Caco-2 (cell line): Measurements from ENCODE around the gene XCL1. TPM values are rescaled to one million over a fixed set of nuclear protein-coding genes. Genes with fewer than 3 reads are reported as not detected.

ENCODE experiments used
- BruUV-seq: library from RNA; stranded (reverse); fragments of 400-500 nt; replicated peaks from 2 replicates; lab custom pipeline; 2021; lab: Mats Ljungman, UMichigan
- CTCF ChIA-PET: fragments of 300-600 bp; sonication (Branson Sonifier 250); formaldehyde crosslinking; loops from one replicate; lab custom pipeline; 2022; ENCODE audit warnings: antibody characterized with exemption; lab: Charles Lee
- POLR2A ChIA-PET: fragments of 300-600 bp; sonication (Branson Sonifier 250); formaldehyde crosslinking; loops from one replicate; lab custom pipeline; 2022; ENCODE audit warnings: antibody characterized with exemption; lab: Charles Lee
- DNase-seq, 2 experiments: peaks; one replicate each; pipeline versions ENCODE4 v3.0.0 to v3.0.0-alpha.2; 2020 to 2022
- H3K27me3 ChIP-seq: replicated peaks from 2 replicates; pipeline ENCODE4 v1.6.0; 2011; ENCODE audit warnings: low read length; ENCODE audit not compliant: control insufficient read depth, insufficient read depth
- H3K36me3 ChIP-seq: 2 replicates; pipeline ENCODE4 v1.5.1; 2011; ENCODE audit warnings: low read length; ENCODE audit not compliant: control insufficient read depth, insufficient read depth
- H3K4me1 ChIP-seq: fragments of 250-450 bp; sonication (Bioruptor Pico); 2 replicates; pipeline ENCODE4 v1.5.1; 2020; ENCODE audit warnings: mild to moderate bottlenecking
- H3K4me3 ChIP-seq: 2 replicates; pipeline ENCODE4 v1.5.1; 2011; ENCODE audit warnings: low read depth, mild to moderate bottlenecking, control low read depth, low read length
- H3K9me3 ChIP-seq: fragments of 250-450 bp; sonication (Bioruptor Pico); 2 replicates; pipeline ENCODE4 v1.5.1; 2020; ENCODE audit warnings: mild to moderate bottlenecking, moderate library complexity
- H3K27ac Mint-ChIP-seq: one replicate; pipeline ENCODE4 v1.8.0; 2022; ENCODE audit warnings: mixed read lengths; ENCODE audit not compliant: unreplicated experiment
- H3K27me3 Mint-ChIP-seq: one replicate; pipeline ENCODE4 v1.8.0; 2022; ENCODE audit warnings: mixed read lengths; ENCODE audit not compliant: insufficient read depth, unreplicated experiment
- H3K36me3 Mint-ChIP-seq: one replicate; pipeline ENCODE4 v1.8.0; 2022; ENCODE audit warnings: mild to moderate bottlenecking, mixed read lengths; ENCODE audit not compliant: insufficient read depth, unreplicated experiment
- H3K4me1 Mint-ChIP-seq: one replicate; pipeline ENCODE4 v1.8.0; 2022; ENCODE audit warnings: low read depth, mixed read lengths; ENCODE audit not compliant: unreplicated experiment
- H3K4me3 Mint-ChIP-seq: one replicate; pipeline ENCODE4 v1.8.0; 2022; ENCODE audit warnings: mild to moderate bottlenecking, moderate library complexity, mixed read lengths; ENCODE audit not compliant: unreplicated experiment
- H3K9me3 Mint-ChIP-seq: one replicate; pipeline ENCODE4 v1.8.0; 2022; ENCODE audit warnings: mixed read lengths; ENCODE audit not compliant: unreplicated experiment
- CTCF ChIP-seq, 2 experiments: fragments of 200-600 bp in 1 of 2; IDR thresholded peaks; 1 replicate in 1 of 2; 2 replicates in 1 of 2; pipeline versions ENCODE4 v1.5.1 to v1.8.0; 2011 to 2022; ENCODE audit warnings: antibody characterized with exemption in 1 of 2, control low read depth in 1 of 2, inconsistent platforms in 1 of 2, low read depth in 1 of 2, low read length in 1 of 2, mild to moderate bottlenecking in 1 of 2, moderate library complexity in 1 of 2; ENCODE audit not compliant: insufficient read depth in 1 of 2, severe bottlenecking in 1 of 2, unreplicated experiment in 1 of 2
- intact Hi-C: fragments of 100-400 bp; cut with micrococcal nuclease; formaldehyde crosslinking; loops from one replicate; pipeline ENCODE4 v1.10.0; 2022; ENCODE audit not compliant: unreplicated experiment
- total RNA-seq: library from RNA; stranded (reverse); gene quantifications from 2 replicates; pipeline ENCODE4 v1.2.3, GENCODE V29; 2022

The XCL1 gene
- total RNA-seq, 1 experiment from 2014 or later, result 3.4 TPM

- H3K4me3 ChIP-seq, result no peak overlapping the region
- peaks cover 7% of the 10 kb centered on the region for H3K36me3 Mint-ChIP-seq
- H3K4me1 Mint-ChIP-seq, result peaks cover 10% of the 10 kb centered on the region
- no peaks in the 10 kb centered on the region for H3K27me3 ChIP-seq
- CTCF ChIA-PET, result no interaction called here
- intact Hi-C loops, result no loop called here
- no peaks in the 10 kb centered on the region for H3K27me3 Mint-ChIP-seq
- POLR2A ChIA-PET, result no interaction called here
- no peak overlapping the region for H3K27ac Mint-ChIP-seq
- DNase-seq, result no peak
- no peak for TF ChIP-seq CTCF (IDR thresholded peaks at IDR 0.05; ENCODE audit: insufficient read depth in 1 of 2, low read depth in 1 of 2, low read length in 1 of 2, severe bottlenecking in 1 of 2, unreplicated experiment in 1 of 2)
- no TSS peak for BruUV-seq
- peaks cover 30% of the 10 kb centered on the region for H3K4me1 ChIP-seq
- no peak overlapping the region for H3K4me3 Mint-ChIP-seq
- H3K9me3 Mint-ChIP-seq, result no peaks in the 10 kb centered on the region
- no peaks in the 10 kb centered on the region for H3K9me3 ChIP-seq
- 0 out of 2 replicates have a peak, but pooled peaks cover 2% of the 10 kb centered on the region for H3K36me3 ChIP-seq
These were observed 16.0 kb upstream of the XCL1 start for GRCh38 chr1:168560370-168560769.

GRCh38 chr1:168561989-168562388 is 14.4 kb upstream of the XCL1 start:
- H3K36me3 Mint-ChIP-seq, result peaks cover 7% of the 10 kb centered on the region
- H3K27me3 Mint-ChIP-seq, result no peaks in the 10 kb centered on the region
- no peaks in the 10 kb centered on the region for H3K9me3 Mint-ChIP-seq
- no peak overlapping the region for H3K27ac Mint-ChIP-seq
- H3K4me1 ChIP-seq, result peaks cover 14% of the 10 kb centered on the region
- H3K36me3 ChIP-seq, result 0 out of 2 replicates have a peak, but pooled peaks cover 2% of the 10 kb centered on the region
- no peaks in the 10 kb centered on the region for H3K27me3 ChIP-seq
- H3K4me1 Mint-ChIP-seq, result peaks cover 10% of the 10 kb centered on the region
- H3K4me3 Mint-ChIP-seq, result no peak overlapping the region
- no peaks in the 10 kb centered on the region for H3K9me3 ChIP-seq
- no peak overlapping the region for H3K4me3 ChIP-seq
- intact Hi-C loops, result no loop called here
- no peak for DNase-seq
- POLR2A ChIA-PET, result no interaction called here
- no peak for TF ChIP-seq CTCF (IDR thresholded peaks at IDR 0.05; ENCODE audit: insufficient read depth in 1 of 2, low read depth in 1 of 2, low read length in 1 of 2, severe bottlenecking in 1 of 2, unreplicated experiment in 1 of 2)
- BruUV-seq, result no TSS peak
- CTCF ChIA-PET, result no interaction called here

GRCh38 chr1:168565825-168566224 is 10.6 kb upstream of the XCL1 start:
- DNase-seq, result no peak
- no peak for TF ChIP-seq CTCF (IDR thresholded peaks at IDR 0.05; ENCODE audit: insufficient read depth in 1 of 2, low read depth in 1 of 2, low read length in 1 of 2, severe bottlenecking in 1 of 2, unreplicated experiment in 1 of 2)
- Histone ChIP-seq H3K4me3 (no peak overlapping the region), H3K27me3 (no peaks in the 10 kb centered on the region), H3K9me3 (no peaks in the 10 kb centered on the region), H3K4me1 (0 out of 2 replicates have a peak, but pooled peaks cover 7% of the 10 kb centered on the region), H3K36me3 (no peaks in the 10 kb centered on the region)
- H3K27ac Mint-ChIP-seq, result no peak overlapping the region
- H3K4me3 Mint-ChIP-seq, result no peak overlapping the region
- intact Hi-C loops, result no loop called here
- POLR2A ChIA-PET, result no interaction called here
- H3K4me1 Mint-ChIP-seq, result no peaks in the 10 kb centered on the region
- no peaks in the 10 kb centered on the region for H3K9me3 Mint-ChIP-seq
- BruUV-seq, result no TSS peak
- no peaks in the 10 kb centered on the region for H3K27me3 Mint-ChIP-seq
- H3K36me3 Mint-ChIP-seq, result no peaks in the 10 kb centered on the region
- CTCF ChIA-PET, result no interaction called here
